Measurements from ENCODE around the gene PGLYRP3. TPM values are rescaled to one million over a fixed set of nuclear protein-coding genes. Genes with fewer than 3 reads are reported as not detected.
"Not testable (repeated sequence)": the region's sequence is repeated elsewhere in the genome, so short reads cannot be mapped to it uniquely, and the experiment has no call there.

Gene PGLYRP3
- total and polyA plus RNA-seq, 3 donors from 2014 or later = 0.28 TPM; not detected in 2

GRCh38 chr1:153347856-153348255, 35.1 kb upstream of the PGLYRP3 start:
- no peaks in the 10 kb centered on the region for H3K9me3 ChIP-seq
- TF ChIP-seq, protein P1, sequence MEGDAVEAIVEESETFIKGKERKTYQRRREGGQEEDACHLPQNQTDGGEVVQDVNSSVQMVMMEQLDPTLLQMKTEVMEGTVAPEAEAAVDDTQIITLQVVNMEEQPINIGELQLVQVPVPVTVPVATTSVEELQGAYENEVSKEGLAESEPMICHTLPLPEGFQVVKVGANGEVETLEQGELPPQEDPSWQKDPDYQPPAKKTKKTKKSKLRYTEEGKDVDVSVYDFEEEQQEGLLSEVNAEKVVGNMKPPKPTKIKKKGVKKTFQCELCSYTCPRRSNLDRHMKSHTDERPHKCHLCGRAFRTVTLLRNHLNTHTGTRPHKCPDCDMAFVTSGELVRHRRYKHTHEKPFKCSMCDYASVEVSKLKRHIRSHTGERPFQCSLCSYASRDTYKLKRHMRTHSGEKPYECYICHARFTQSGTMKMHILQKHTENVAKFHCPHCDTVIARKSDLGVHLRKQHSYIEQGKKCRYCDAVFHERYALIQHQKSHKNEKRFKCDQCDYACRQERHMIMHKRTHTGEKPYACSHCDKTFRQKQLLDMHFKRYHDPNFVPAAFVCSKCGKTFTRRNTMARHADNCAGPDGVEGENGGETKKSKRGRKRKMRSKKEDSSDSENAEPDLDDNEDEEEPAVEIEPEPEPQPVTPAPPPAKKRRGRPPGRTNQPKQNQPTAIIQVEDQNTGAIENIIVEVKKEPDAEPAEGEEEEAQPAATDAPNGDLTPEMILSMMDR (IDR thresholded peaks at IDR 0.05) = no peak
- no peak for TF ChIP-seq POLR2A (IDR thresholded peaks at IDR 0.05)
- peaks cover 10% of the 10 kb centered on the region for H3K4me1 ChIP-seq
- 71 to 85% methylated on average over 7 of the region's 7 CpGs for WGBS, 2 donors
- H3K27me3 ChIP-seq = no peaks in the 10 kb centered on the region
- no peaks in the 10 kb centered on the region for H3K36me3 ChIP-seq (ENCODE audit: low read depth, missing control alignments)
- H3K27ac ChIP-seq = no peak overlapping the region
- DNase-seq = no peak
- H3K4me3 ChIP-seq = no peak overlapping the region
- intact Hi-C loops (cut with DNase I; ENCODE audit: low total_unique reads) = no loop called here

DNA sequence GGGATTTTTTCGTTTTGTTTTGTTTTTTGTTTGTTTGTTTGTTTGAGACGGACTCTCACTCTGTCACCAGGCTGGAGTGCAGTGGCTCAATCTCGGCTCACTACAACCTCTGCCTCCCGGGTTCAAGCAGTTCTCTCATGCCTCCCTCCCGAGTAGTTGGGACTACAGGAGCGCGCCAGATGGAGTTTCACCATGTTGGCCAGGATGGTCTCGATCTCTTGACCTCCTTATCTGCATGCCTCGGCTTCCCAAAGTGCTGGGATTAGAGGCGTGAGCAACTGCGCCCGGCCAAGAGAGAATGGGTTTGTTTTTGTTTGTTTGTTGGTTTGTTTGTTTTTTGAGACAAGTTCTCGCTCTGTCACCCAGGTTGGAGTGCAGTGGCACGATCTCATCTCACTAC, 34.3 kb upstream of the PGLYRP3 start:
- intact Hi-C loops (cut with DNase I; ENCODE audit: low total_unique reads) = not testable (repeated sequence)

GRCh38 chr1:153346077-153346723, 33.4 kb upstream of the PGLYRP3 start:
- H3K4me3 ChIP-seq = no peak overlapping the region
- H3K27ac ChIP-seq = no peak overlapping the region
- DNase-seq = no peak
- H3K9me3 ChIP-seq = no peaks in the 10 kb centered on the region
- TF ChIP-seq POLR2A (IDR thresholded peaks at IDR 0.05) = no peak
- TF ChIP-seq, protein P1 (IDR thresholded peaks at IDR 0.05) = no peak
- 79 to 80% methylated on average over 6 of the region's 6 CpGs for WGBS, 2 donors
- H3K36me3 ChIP-seq (ENCODE audit: low read depth, missing control alignments) = no peaks in the 10 kb centered on the region
- peaks cover 10% of the 10 kb centered on the region for H3K4me1 ChIP-seq
- H3K27me3 ChIP-seq = no peaks in the 10 kb centered on the region
- intact Hi-C loops (cut with DNase I; ENCODE audit: low total_unique reads) = no loop called here

More for the DNA sequence above, 34.3 kb upstream of the PGLYRP3 start:
- peaks cover 10% of the 10 kb centered on the region for H3K4me1 ChIP-seq
- not testable (repeated sequence) for DNase-seq; H3K27ac ChIP-seq; H3K36me3 ChIP-seq (ENCODE audit: low read depth, missing control alignments); H3K27me3 ChIP-seq; H3K9me3 ChIP-seq; H3K4me3 ChIP-seq
- 77% methylated on average over 14 of the region's 14 CpGs for WGBS, 2 donors

GRCh38 chr1:153345187-153346076, 32.7 kb upstream of the PGLYRP3 start:
- 91 to 94% methylated on average over 14 of the region's 14 CpGs for WGBS, 2 donors
- intact Hi-C loops (cut with DNase I; ENCODE audit: low total_unique reads) = no loop called here
- TF ChIP-seq, protein P1 (IDR thresholded peaks at IDR 0.05) = no peak
- no peak for TF ChIP-seq POLR2A (IDR thresholded peaks at IDR 0.05)
- no peaks in the 10 kb centered on the region for H3K9me3 ChIP-seq
- H3K36me3 ChIP-seq (ENCODE audit: low read depth, missing control alignments) = no peaks in the 10 kb centered on the region
- peaks cover 10% of the 10 kb centered on the region for H3K4me1 ChIP-seq
- no peak for DNase-seq
- H3K4me3 ChIP-seq = no peak overlapping the region
- H3K27ac ChIP-seq = no peak overlapping the region
- no peaks in the 10 kb centered on the region for H3K27me3 ChIP-seq

DNA sequence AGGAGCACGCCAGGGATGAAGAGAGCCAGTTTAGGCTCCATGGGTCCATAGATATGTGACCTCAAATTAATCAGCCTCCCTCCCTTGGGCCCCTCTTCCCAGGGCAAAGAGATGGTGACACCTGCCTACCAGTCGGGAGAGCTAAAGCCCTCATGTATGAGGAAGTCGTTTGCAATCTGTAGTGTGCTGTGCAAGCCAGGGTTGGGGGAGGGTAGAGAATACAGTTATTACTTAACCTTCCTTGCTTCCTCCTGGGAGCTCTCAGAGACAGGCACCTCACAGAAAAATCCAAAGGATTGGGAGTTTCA, 31.9 kb upstream of the PGLYRP3 start:
- Histone ChIP-seq H3K27me3 (no peaks in the 10 kb centered on the region), H3K9me3 (no peaks in the 10 kb centered on the region), H3K27ac (no peak overlapping the region), H3K36me3 (ENCODE audit: low read depth, missing control alignments) (no peaks in the 10 kb centered on the region), H3K4me1 (peaks cover 10% of the 10 kb centered on the region), H3K4me3 (no peak overlapping the region)
- DNase-seq = no peak
- WGBS, 2 donors = 63 to 75% methylated on average over 3 of the region's 3 CpGs
- no peak for TF ChIP-seq POLR2A (IDR thresholded peaks at IDR 0.05)
- TF ChIP-seq, protein P1 (IDR thresholded peaks at IDR 0.05) = no peak
- intact Hi-C loops (cut with DNase I; ENCODE audit: low total_unique reads) = no loop called here
